HFFc6 (cell line): Measurements from ENCODE around the gene EFCAB8. TPM values are rescaled to one million over a fixed set of nuclear protein-coding genes. Genes with fewer than 3 reads are reported as not detected.

Experiments
- DNase-seq: peaks from one replicate; pipeline ENCODE4 v3.0.0-alpha.2; 2018
- H3K27ac Mint-ChIP-seq: 2 replicates; pipeline ENCODE4 v1.8.0; 2020; ENCODE audit warnings: mild to moderate bottlenecking, mixed read lengths
- H3K27me3 Mint-ChIP-seq: 2 replicates; pipeline ENCODE4 v1.8.0; 2021; ENCODE audit warnings: mild to moderate bottlenecking, moderate library complexity, mixed read lengths; ENCODE audit not compliant: insufficient read depth
- H3K36me3 Mint-ChIP-seq: 2 replicates; pipeline ENCODE4 v1.8.0; 2021; ENCODE audit warnings: low read depth, mixed read lengths
- H3K4me1 Mint-ChIP-seq: 2 replicates; pipeline ENCODE4 v1.8.0; 2020; ENCODE audit warnings: low read depth, mixed read lengths
- H3K4me3 Mint-ChIP-seq: 2 replicates; pipeline ENCODE4 v1.8.0; 2020; ENCODE audit warnings: mild to moderate bottlenecking, moderate library complexity, mixed read lengths
- H3K9me3 Mint-ChIP-seq: 2 replicates; pipeline ENCODE4 v1.8.0; 2020; ENCODE audit warnings: mild to moderate bottlenecking, mixed read lengths
- CTCF ChIP-seq: fragments of 200-600 bp; sonication (generic); IDR thresholded peaks from 2 replicates; pipeline ENCODE4 v1.5.0; 2021; ENCODE audit warnings: antibody characterized with exemption, mild to moderate bottlenecking
- total RNA-seq, 6 experiments: library from RNA; stranded (reverse); fragmentation: NEBNext Ultra II Directional; extraction: Animal tissue kit (Norgen Biotek cat#: 25700); gene quantifications; 2 replicates in 1 of 6; 3 replicates in 5 of 6; pipeline ENCODE4 v1.2.3, GENCODE V29; 2021

The EFCAB8 gene
- total RNA-seq, 6 experiments from 2014 or later: not detected

- Mint-ChIP-seq H3K4me3 (peak overlapping the region; percentile 93), H3K27ac (peak overlapping the region; percentile 91), H3K27me3 (no peaks in the 10 kb centered on the region; the same call in 1 of the 2 replicates), H3K9me3 (no peaks in the 10 kb centered on the region), H3K36me3 (no peaks in the 10 kb centered on the region), H3K4me1 (peaks cover 47% of the 10 kb centered on the region)
- DNase-seq: no peak
- no peak for TF ChIP-seq CTCF
Measured at GRCh38 chr20:32820698-32821377, 37.9 kb upstream of the EFCAB8 start.

- peaks cover 47% of the 10 kb centered on the region for H3K4me1 Mint-ChIP-seq
- H3K36me3 Mint-ChIP-seq: peaks cover 4% of the 10 kb centered on the region; the same call in 1 of the 2 replicates
- peak overlapping the region; percentile 92 for H3K27ac Mint-ChIP-seq
- no peak for TF ChIP-seq CTCF
- no peaks in the 10 kb centered on the region for H3K9me3 Mint-ChIP-seq
- no peaks in the 10 kb centered on the region; the same call in 1 of the 2 replicates for H3K27me3 Mint-ChIP-seq
- DNase-seq: no peak
- peak overlapping the region; percentile 93 for H3K4me3 Mint-ChIP-seq
Measured at GRCh38 chr20:32822225-32822624, 36.5 kb upstream of the EFCAB8 start.

DNA sequence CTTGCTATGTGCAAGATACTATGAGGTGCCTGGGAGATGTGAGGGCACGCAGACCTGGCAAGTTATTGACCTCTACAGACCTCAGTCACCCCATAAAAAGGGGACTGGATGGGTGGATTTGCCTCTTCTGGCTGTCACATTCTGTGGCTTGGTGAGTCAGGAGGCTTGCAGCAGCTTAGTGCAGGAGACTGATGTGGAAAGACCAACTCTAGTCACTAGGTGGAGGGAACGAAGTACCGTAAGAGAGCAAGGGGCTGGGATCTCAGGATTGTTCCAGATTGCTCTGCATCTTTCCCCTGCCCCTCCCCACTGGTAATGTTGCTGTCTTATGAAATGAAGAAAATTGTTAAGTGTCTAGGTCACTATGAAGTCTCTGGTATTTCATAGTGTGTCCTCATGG is 35.6 kb upstream of the EFCAB8 start:
- peak overlapping the region; percentile 93 for H3K4me3 Mint-ChIP-seq

GRCh38 chr20:32823737-32824588 is 34.8 kb upstream of the EFCAB8 start:
- H3K4me1 Mint-ChIP-seq: peaks cover 61% of the 10 kb centered on the region
- DNase-seq: no peak

More for the DNA sequence above, 35.6 kb upstream of the EFCAB8 start:
- peak overlapping the region; percentile 92 for H3K27ac Mint-ChIP-seq
- H3K36me3 Mint-ChIP-seq: peaks cover 9% of the 10 kb centered on the region; the same call in 1 of the 2 replicates
- peaks cover 52% of the 10 kb centered on the region for H3K4me1 Mint-ChIP-seq
- TF ChIP-seq CTCF: peak; percentile 44
- H3K27me3 Mint-ChIP-seq: no peaks in the 10 kb centered on the region; the same call in 1 of the 2 replicates
- DNase-seq: peak; percentile 86
- no peaks in the 10 kb centered on the region for H3K9me3 Mint-ChIP-seq

More at GRCh38 chr20:32823737-32824588, 34.8 kb upstream of the EFCAB8 start:
- Mint-ChIP-seq H3K27ac (peak overlapping the region; percentile 92), H3K9me3 (no peaks in the 10 kb centered on the region), H3K36me3 (peaks cover 15% of the 10 kb centered on the region; the same call in 1 of the 2 replicates), H3K27me3 (no peaks in the 10 kb centered on the region; the same call in 1 of the 2 replicates), H3K4me3 (peak overlapping the region; percentile 93)
- no peak for TF ChIP-seq CTCF
